ENCODE measurements around the gene RNF180.

DNA sequence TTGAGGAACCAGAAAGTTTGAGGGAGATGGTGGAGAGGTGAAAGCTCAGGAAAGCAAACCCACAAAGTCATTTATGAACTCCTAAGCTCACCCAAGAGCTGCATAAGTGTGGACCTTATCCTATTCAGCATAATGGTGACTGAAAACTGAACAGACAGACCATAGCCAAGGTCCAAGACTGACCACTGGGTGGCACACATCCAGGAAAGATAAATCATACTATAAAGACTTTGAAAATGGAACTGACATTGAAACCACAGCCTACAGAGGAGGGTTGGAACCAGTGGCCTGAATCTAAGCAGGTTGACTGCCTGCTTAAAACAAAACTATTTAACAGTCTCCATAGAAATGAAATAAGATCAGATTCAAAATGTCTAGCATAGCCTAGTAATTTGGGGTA lies 219.1 kb downstream of the RNF180 start:
- TF ChIP-seq POLR2A (IDR thresholded peaks at IDR 0.05; ENCODE audit: low read depth, low read length) (no peak), POLR2AphosphoS5 (IDR thresholded peaks at IDR 0.05; ENCODE audit: low read depth, low read length) (no peak)
